Transverse colon (tissue), 4 donors: ENCODE measurements around the gene PTGR2. TPM values are rescaled to one million over a fixed set of nuclear protein-coding genes. Genes with fewer than 3 reads are reported as not detected.

ENCODE experiments used
- DNase-seq: peaks from one replicate; pipeline ENCODE4 v3.0.0-alpha.2; 2019
- H3K27ac ChIP-seq, 4 donors: fragments of 200-600 bp; sonication (generic); 2 replicates each; pipeline ENCODE4 v1.5.1; 2016 to 2018; ENCODE audit warnings: inconsistent platforms in 4 of 4
- H3K27me3 ChIP-seq: fragments of 200-600 bp; sonication (generic); 2 replicates; pipeline ENCODE4 v1.5.1; 2017; ENCODE audit warnings: inconsistent platforms
- H3K36me3 ChIP-seq, 4 donors: fragments of 200-600 bp; sonication (generic); 2 replicates each; pipeline ENCODE4 v1.5.1; 2017 to 2019; ENCODE audit warnings: inconsistent platforms in 4 of 4
- H3K4me1 ChIP-seq, 4 donors: fragments of 200-600 bp; sonication (generic); 2 replicates each; pipeline ENCODE4 v1.5.1; 2017 to 2020; ENCODE audit warnings: inconsistent platforms in 4 of 4
- H3K4me3 ChIP-seq, 4 donors: fragments of 200-600 bp; sonication (generic); 1 replicate in 1 of 4; 2 replicates in 3 of 4; pipeline versions ENCODE4 v1.5.1 to v1.6.1; 2017 to 2019; ENCODE audit warnings: inconsistent platforms in 4 of 4
- H3K9me3 ChIP-seq, 2 donors: fragments of 200-600 bp; sonication (generic); 2 replicates each; pipeline ENCODE4 v1.5.1; 2017 to 2019; ENCODE audit warnings: inconsistent platforms in 2 of 2
- CTCF ChIP-seq, 5 experiments: fragments of 200-600 bp in 3 of 5; fragments of 450-650 bp in 2 of 5; sonication (generic) in 3 of 5; IDR thresholded peaks; 1 replicate in 2 of 5; 2 replicates in 3 of 5; pipeline ENCODE4 v1.5.1; 2016 to 2017; ENCODE audit warnings: antibody characterized with exemption in 5 of 5, inconsistent platforms in 3 of 5, mild to moderate bottlenecking in 2 of 5, moderate library complexity in 1 of 5
- EP300 ChIP-seq: sonication (generic); formaldehyde crosslinking; IDR thresholded peaks from one replicate; pipeline ENCODE4 v1.6.1; 2017; ENCODE audit warnings: antibody characterized with exemption, low read depth
- POLR2A ChIP-seq: fragments of 450-650 bp; IDR thresholded peaks from one replicate; pipeline ENCODE4 v1.6.1; 2016; ENCODE audit warnings: antibody characterized with exemption, mild to moderate bottlenecking, moderate library complexity
- POLR2AphosphoS5 ChIP-seq, 3 donors: sonication (generic); formaldehyde crosslinking; IDR thresholded peaks; one replicate each; pipeline ENCODE4 v1.6.1; 2016; ENCODE audit warnings: antibody characterized with exemption in 3 of 3
- WGBS, 2 donors: methylation state at CpG; one replicate each; pipeline ENCODE4 v1.1.5; 2018; ENCODE audit warnings: low coverage in 1 of 2; 5-methylcytosine and 5-hydroxymethylcytosine counted together
- in situ Hi-C, 4 donors: fragments of 200-750 bp; cut with MboI; loops; one replicate each; pipeline versions ENCODE4 v1.15.0 to v1.15.1; 2017; ENCODE audit warnings: low sequenced_read_pairs in 3 of 4, low pct_ligation_motif_present in 1 of 4, low pct_unique_long_range_greater_than_20kb in 1 of 4
- intact Hi-C: fragments of 100-400 bp; cut with DNase I; formaldehyde crosslinking; loops from one replicate; pipeline ENCODE4 v1.15.1; 2023; ENCODE audit warnings: low total_unique reads
- small RNA-seq, 4 donors: library from RNA; depleted of rRNA; stranded (forward); fragments of <200 nt; gene quantifications; one replicate each; pipeline ENCODE3, GENCODE V24; 2016
- total RNA-seq, 4 donors: library from RNA; depleted of rRNA; stranded (reverse); fragments of >200 nt; gene quantifications; one replicate each; pipeline ENCODE4 v1.1.0, GENCODE V29; 2016

Gene PTGR2
- total RNA-seq, 4 donors from 2014 or later = 1.8 to 15.8 (median 10.8) TPM

- H3K27ac ChIP-seq = no peak overlapping the region
- in situ Hi-C loops = no loop called here
- H3K4me3 ChIP-seq = no peak overlapping the region
- no peak for TF ChIP-seq CTCF (IDR thresholded peaks at IDR 0.05)
- no peak for TF ChIP-seq POLR2A
- TF ChIP-seq POLR2AphosphoS5 (IDR thresholded peaks at IDR 0.05) = no peak
- TF ChIP-seq EP300 = no peak
- WGBS, 2 donors = 73 to 83% methylated on average over 3 to 5 of the region's 5 CpGs
- no peaks in the 10 kb centered on the region for H3K4me1 ChIP-seq
- H3K36me3 ChIP-seq = peaks cover 0 to 93% (median 43%) of the 10 kb centered on the region in 4 donors
- H3K27me3 ChIP-seq = no peaks in the 10 kb centered on the region
- DNase-seq = no peak
- intact Hi-C loops = loop anchor here (5.0 kb wide), 1 partner anchor 568 kb away; the partner anchor contains the start of genes ISCA2 and NPC2
- no peaks in the 10 kb centered on the region for H3K9me3 ChIP-seq
Observed at GRCh38 chr14:73924337-73924736, 72.7 kb downstream of the PTGR2 start.

Small RNA genes lying within 50 kb of the gene (small RNA-seq; reads per million reads assigned to genes)
- gene AC005520.4 (0 reads per million in 4 donors), gene RF00019 (0 reads per million in 4 donors)

Other genes with a start within 250 kb of the PTGR2 start
- not detected for gene ACOT6, start 239.3 kb upstream of the PTGR2 start, total RNA-seq
- 1 to 10 TPM in 3 of 4 donors, under 1 TPM in 1; 0.80 to 6.3 (median 2.9) TPM for gene DNAL1, start 206.8 kb upstream of the PTGR2 start, total RNA-seq
- 10 to 100 TPM; 12.7 to 22.1 (median 12.7) TPM for gene PNMA1, start 137.4 kb upstream of the PTGR2 start, total RNA-seq
- 100 to 1,000 TPM in 1 of 4 donors, 10 to 100 TPM in 3; 33.2 to 104 (median 45.9) TPM for gene ZNF410, start 35.0 kb downstream of the PTGR2 start, total RNA-seq
- 1 to 10 TPM; 2.4 to 7.2 (median 4.8) TPM for gene FAM161B, start 98.3 kb downstream of the PTGR2 start, total RNA-seq
- gene COQ6, start 98.5 kb downstream of the PTGR2 start, total RNA-seq = 10 to 100 TPM; 39.1 to 46.8 (median 42.4) TPM
- 100 to 1,000 TPM in 3 of 4 donors, 10 to 100 TPM in 1; 60.9 to 311 (median 219) TPM for gene ENTPD5, start 167.5 kb downstream of the PTGR2 start, total RNA-seq
- 1 to 10 TPM; 4.1 to 7.5 (median 5.4) TPM for gene BBOF1, start 167.5 kb downstream of the PTGR2 start, total RNA-seq
- 10 to 100 TPM; 19.1 to 40.0 (median 27.5) TPM for gene ALDH6A1, start 232.6 kb downstream of the PTGR2 start, total RNA-seq
- 1 to 10 TPM; 1.1 to 5.4 (median 4.6) TPM for gene LIN52, start 233.1 kb downstream of the PTGR2 start, total RNA-seq